Sigmoid colon (tissue), 7 donors: ENCODE results near the gene CCNA1. TPM values are rescaled to one million over a fixed set of nuclear protein-coding genes. Genes with fewer than 3 reads are reported as not detected.

Source experiments
- DNase-seq: peaks from one replicate; pipeline ENCODE4 v3.0.0-alpha.2; 2019
- H3K27ac ChIP-seq, 4 donors: fragments of 200-600 bp; sonication (generic); one replicate each; pipeline ENCODE4 v1.5.1; 2016 to 2019; ENCODE audit warnings: mild to moderate bottlenecking in 1 of 4
- H3K27me3 ChIP-seq, 3 donors: fragments of 200-600 bp; sonication (generic); one replicate each; pipeline ENCODE4 v1.5.1; 2019; ENCODE audit warnings: mild to moderate bottlenecking in 1 of 3
- H3K36me3 ChIP-seq, 4 donors: fragments of 200-600 bp; sonication (generic); one replicate each; pipeline ENCODE4 v1.5.1; 2016 to 2019
- H3K4me1 ChIP-seq, 4 donors: fragments of 200-600 bp; sonication (generic); one replicate each; pipeline ENCODE4 v1.5.1; 2017 to 2019
- H3K4me3 ChIP-seq, 4 donors: fragments of 200-600 bp; sonication (generic); one replicate each; pipeline ENCODE4 v1.5.1; 2017 to 2019; ENCODE audit warnings: mild to moderate bottlenecking in 2 of 4, moderate library complexity in 1 of 4
- H3K9me3 ChIP-seq, 4 donors: fragments of 200-600 bp in 3 of 4; sonication (generic) in 3 of 4; one replicate each; pipeline versions ENCODE4 v1.5.1 to v1.6.1; 2013 to 2019
- EP300 ChIP-seq, 4 donors: sonication (generic); formaldehyde crosslinking; IDR thresholded peaks; one replicate each; pipeline ENCODE4 v1.6.1; 2017; ENCODE audit warnings: antibody characterized with exemption in 4 of 4
- POLR2A ChIP-seq, 2 donors: fragments of 450-650 bp; IDR thresholded peaks; one replicate each; pipeline ENCODE4 v1.6.1; 2016; ENCODE audit warnings: antibody characterized with exemption in 2 of 2, mild to moderate bottlenecking in 2 of 2, moderate library complexity in 2 of 2
- POLR2AphosphoS5 ChIP-seq, 4 donors: sonication (generic); formaldehyde crosslinking; IDR thresholded peaks; one replicate each; pipeline ENCODE4 v1.6.1; 2017; ENCODE audit warnings: antibody characterized with exemption in 4 of 4
- intact Hi-C: fragments of 100-400 bp; cut with DNase I; formaldehyde crosslinking; loops from one replicate; pipeline ENCODE4 v1.15.1; 2023
- polyA plus RNA-seq, 3 donors: library from polyadenylated mRNA; stranded (reverse); fragments of 200-250 nt; gene quantifications; one replicate each; pipeline ENCODE4 v1.2.3, GENCODE V29; 2013
- total RNA-seq, 4 donors: library from RNA; depleted of rRNA; stranded (reverse); fragments of >200 nt; gene quantifications; one replicate each; pipeline ENCODE4 v1.1.0, GENCODE V29; 2016
- TF ChIP-seq, protein P1 (sequence below), 4 experiments: fragments of 450-650 bp in 3 of 4; fragments of 200-600 bp in 1 of 4; IDR thresholded peaks; one replicate each; pipeline ENCODE4 v1.5.1; 2016 to 2019; ENCODE audit warnings: antibody characterized with exemption in 4 of 4, mild to moderate bottlenecking in 3 of 4, moderate library complexity in 2 of 4
- donor health status: healthy with polysubstance abuse.
- donor health status: Bipolar disorder and iron deficiency.
- donor health status: healthy.

Gene CCNA1
- total and polyA plus RNA-seq, 7 donors: 0.33 to 1.4 (median 0.54) TPM; not detected in 2

DNA sequence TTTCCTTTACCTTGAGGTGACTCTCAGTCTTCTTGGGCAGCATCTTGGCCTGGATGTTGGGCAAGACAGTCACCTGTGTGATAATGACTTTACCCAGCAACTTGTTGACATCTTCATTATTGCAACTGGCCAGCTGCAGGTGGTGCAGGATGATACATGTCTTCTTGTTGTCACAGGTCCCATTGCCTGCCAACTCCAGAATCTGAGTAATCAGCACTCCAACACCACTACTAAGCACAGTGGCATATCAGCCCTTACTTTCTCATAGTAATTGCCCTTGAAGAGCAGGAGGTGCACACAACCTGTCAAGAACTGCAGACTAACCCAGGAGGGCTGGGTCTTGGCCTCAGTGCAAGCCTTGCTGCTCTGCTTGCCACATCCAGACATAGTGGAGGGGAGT is 57.8 kb downstream of the CCNA1 start:
- no peak overlapping the region for H3K27ac ChIP-seq
- H3K27me3 ChIP-seq: no peaks in the 10 kb centered on the region
- DNase-seq: no peak
- TF ChIP-seq EP300 (IDR thresholded peaks at IDR 0.05) (no peak), POLR2A (IDR thresholded peaks at IDR 0.05) (no peak), POLR2AphosphoS5 (IDR thresholded peaks at IDR 0.05) (no peak)
- TF ChIP-seq, protein P1, sequence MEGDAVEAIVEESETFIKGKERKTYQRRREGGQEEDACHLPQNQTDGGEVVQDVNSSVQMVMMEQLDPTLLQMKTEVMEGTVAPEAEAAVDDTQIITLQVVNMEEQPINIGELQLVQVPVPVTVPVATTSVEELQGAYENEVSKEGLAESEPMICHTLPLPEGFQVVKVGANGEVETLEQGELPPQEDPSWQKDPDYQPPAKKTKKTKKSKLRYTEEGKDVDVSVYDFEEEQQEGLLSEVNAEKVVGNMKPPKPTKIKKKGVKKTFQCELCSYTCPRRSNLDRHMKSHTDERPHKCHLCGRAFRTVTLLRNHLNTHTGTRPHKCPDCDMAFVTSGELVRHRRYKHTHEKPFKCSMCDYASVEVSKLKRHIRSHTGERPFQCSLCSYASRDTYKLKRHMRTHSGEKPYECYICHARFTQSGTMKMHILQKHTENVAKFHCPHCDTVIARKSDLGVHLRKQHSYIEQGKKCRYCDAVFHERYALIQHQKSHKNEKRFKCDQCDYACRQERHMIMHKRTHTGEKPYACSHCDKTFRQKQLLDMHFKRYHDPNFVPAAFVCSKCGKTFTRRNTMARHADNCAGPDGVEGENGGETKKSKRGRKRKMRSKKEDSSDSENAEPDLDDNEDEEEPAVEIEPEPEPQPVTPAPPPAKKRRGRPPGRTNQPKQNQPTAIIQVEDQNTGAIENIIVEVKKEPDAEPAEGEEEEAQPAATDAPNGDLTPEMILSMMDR (IDR thresholded peaks at IDR 0.05): no peak
- H3K4me3 ChIP-seq: no peak overlapping the region
- H3K36me3 ChIP-seq: no peaks in the 10 kb centered on the region
- intact Hi-C loops: no loop called here
- no peaks in the 10 kb centered on the region for H3K4me1 ChIP-seq
- no peaks in the 10 kb centered on the region for H3K9me3 ChIP-seq

Other genes with a start within 250 kb of the CCNA1 start
- gene SOHLH2, start 217.9 kb upstream of the CCNA1 start, total RNA-seq: 1 to 10 TPM in 3 of 4 donors, not detected in 1; 1.2 to 6.1 (median 1.3) TPM
- under 1 TPM in 1 of 3 donors, not detected in 2; 0.06 TPM for gene SOHLH2, start 217.9 kb upstream of the CCNA1 start, polyA plus RNA-seq
- 10 to 100 TPM in 1 of 4 donors, 1 to 10 TPM in 3; 3.0 to 12.5 (median 3.1) TPM for gene CCDC169, start 134.7 kb upstream of the CCNA1 start, total RNA-seq
- gene CCDC169, start 134.7 kb upstream of the CCNA1 start, polyA plus RNA-seq: under 1 TPM in 1 of 3 donors, not detected in 2; 0.42 TPM
- gene SPART, start 86.1 kb upstream of the CCNA1 start, total RNA-seq: 10 to 100 TPM; 83.2 to 99.9 (median 90.9) TPM
- gene SPART, start 86.1 kb upstream of the CCNA1 start, polyA plus RNA-seq: 10 to 100 TPM in 2 of 3 donors, 1 to 10 TPM in 1; 4.6 to 13.8 (median 10.1) TPM
- 1 to 10 TPM in 1 of 4 donors, under 1 TPM in 3; 0.14 to 1.7 (median 0.34) TPM for gene SERTM1, start 241.5 kb downstream of the CCNA1 start, total RNA-seq
- gene SERTM1, start 241.5 kb downstream of the CCNA1 start, polyA plus RNA-seq: under 1 TPM in 1 of 3 donors, not detected in 2; 0.13 TPM